GM19238 (cell line): ENCODE measurements around the gene CFAP58.

ENCODE experiments used
- DNase-seq: peaks from one replicate; pipeline ENCODE4 v3.0.0; 2011; ENCODE audit warnings: low spot score; ENCODE audit not compliant: insufficient read length

Gene CFAP58

GRCh38 chr10:104321725-104322415, 31.8 kb upstream of the CFAP58 start:
- no peak for DNase-seq

- DNase-seq: no peak
Observed at GRCh38 chr10:104322416-104322782, 31.2 kb upstream of the CFAP58 start.

GRCh38 chr10:104323085-104323484, 30.5 kb upstream of the CFAP58 start:
- DNase-seq: no peak

GRCh38 chr10:104323760-104324201, 29.9 kb upstream of the CFAP58 start:
- no peak for DNase-seq

GRCh38 chr10:104324221-104324686, 29.4 kb upstream of the CFAP58 start:
- no peak for DNase-seq

GRCh38 chr10:104324931-104325330, 28.7 kb upstream of the CFAP58 start:
- no peak for DNase-seq

GRCh38 chr10:104325436-104326435, 27.9 kb upstream of the CFAP58 start:
- no peak for DNase-seq

GRCh38 chr10:104326991-104327610, 26.5 kb upstream of the CFAP58 start:
- no peak for DNase-seq

- DNase-seq: no peak
Observed at GRCh38 chr10:104327745-104328645, 25.6 kb upstream of the CFAP58 start.

- no peak for DNase-seq
Observed at GRCh38 chr10:104328646-104328895, 25.1 kb upstream of the CFAP58 start.

- DNase-seq: no peak
Observed at GRCh38 chr10:104328896-104329710, 24.5 kb upstream of the CFAP58 start.

GRCh38 chr10:104329735-104330134, 23.9 kb upstream of the CFAP58 start:
- no peak for DNase-seq

- no peak for DNase-seq
Observed at GRCh38 chr10:104330168-104331110, 23.2 kb upstream of the CFAP58 start.

GRCh38 chr10:104331208-104331838, 22.3 kb upstream of the CFAP58 start:
- no peak for DNase-seq

- no peak for DNase-seq
Observed at GRCh38 chr10:104332243-104333031, 21.2 kb upstream of the CFAP58 start.

- no peak for DNase-seq
Observed at GRCh38 chr10:104333032-104333727, 20.5 kb upstream of the CFAP58 start.

GRCh38 chr10:104333728-104334373, 19.8 kb upstream of the CFAP58 start:
- DNase-seq: no peak
